Measurements from ENCODE around the gene COX8C. TPM values are rescaled to one million over a fixed set of nuclear protein-coding genes. Genes with fewer than 3 reads are reported as not detected.

Gene COX8C
- total RNA-seq, 1 experiment from 2014 or later: not detected

- H3K79me2 ChIP-seq (ENCODE audit: insufficient read depth, low read length): peaks cover under 1% of the 10 kb centered on the region; the same call in 1 of the 2 replicates
- RAD21 ChIA-PET (ENCODE audit: low non-redundant PET in 1 of 2, low total read pairs in 2 of 2, uncharacterized antibody in 2 of 2, unreplicated experiment in 2 of 2): no interaction called here
- no peaks in the 10 kb centered on the region for H3K27me3 ChIP-seq (ENCODE audit: insufficient read depth, low read length)
- H3K4me3 ChIP-seq (replicated peaks in 1 of 2; ENCODE audit: low read depth in 1 of 2, low read length in 2 of 2): no peak overlapping the region
- CTCF ChIA-PET: no interaction called here
- no peaks in the 10 kb centered on the region for H3K36me3 ChIP-seq (ENCODE audit: control insufficient read depth in 1 of 2, insufficient read depth in 2 of 2, low read length in 2 of 2)
- POLR2A ChIA-PET: no interaction called here
- H3K4me1 ChIP-seq (ENCODE audit: control insufficient read depth in 1 of 2, insufficient read depth in 2 of 2, low read length in 2 of 2): peaks cover 6 to 9% of the 10 kb centered on the region in 2 experiments
- ATAC-seq (no peak), DNase-seq (ENCODE audit: low read depth, low spot score) (no peak)
- H3K9me3 ChIP-seq (ENCODE audit: control insufficient read depth in 1 of 2, insufficient read depth in 1 of 2, low read depth in 1 of 2, low read length in 2 of 2): peaks cover 0 to 6% of the 10 kb centered on the region in 2 experiments; a peak in 2 of 4 replicates
- no peak overlapping the region for H3K27ac ChIP-seq (ENCODE audit: low read depth, low read length)
- H4K20me1 ChIP-seq (ENCODE audit: insufficient read depth): no peaks in the 10 kb centered on the region
- no TSS peak for BruUV-seq (replicated peaks)
- intact Hi-C loops (cut with micrococcal nuclease): no loop called here
- no peak overlapping the region for H3K4me2 ChIP-seq (ENCODE audit: low read length)
- no peaks in the 10 kb centered on the region for H3K9me2 ChIP-seq (ENCODE audit: insufficient read depth)
- H3K9ac ChIP-seq (ENCODE audit: low read length): no peak overlapping the region
- no peak overlapping the region for H2AFZ ChIP-seq (ENCODE audit: low read depth, low read length, poor library complexity, severe bottlenecking)
- TF ChIP-seq RAD21 (IDR thresholded peaks at IDR 0.05; ENCODE audit: low read depth) (no peak), YY1 (IDR thresholded peaks at IDR 0.05; ENCODE audit: extremely low read depth, insufficient replicate concordance, low read depth, low read length) (no peak), MAX (IDR thresholded peaks at IDR 0.05) (no peak), REST (IDR thresholded peaks at IDR 0.05; ENCODE audit: low read depth) (no peak), SIN3A (IDR thresholded peaks at IDR 0.05; ENCODE audit: low read depth) (no peak), ATF3 (IDR thresholded peaks at IDR 0.05) (no peak)
Observed at GRCh38 chr14:93337143-93337753, 9.7 kb upstream of the COX8C start.
